A673 (cell line): ENCODE results near the gene RIN2.

Experiments used
- CTCF ChIP-seq: fragments of 300-800, 200-600 bp; sonication (generic); conservative IDR thresholded peaks from 2 replicates; pipeline ENCODE4 v1.5.1; 2017; ENCODE audit warnings: low read depth, mild to moderate bottlenecking, antibody characterized with exemption, low read length, moderate library complexity, mixed read lengths
- EZH2 ChIP-seq: fragments of 200-600 bp; sonication (generic); IDR thresholded peaks from 2 replicates; pipeline ENCODE4 v1.6.1; 2017; ENCODE audit warnings: borderline replicate concordance, low read depth, mild to moderate bottlenecking, mixed read lengths, antibody characterized with exemption, low read length; ENCODE audit not compliant: poor library complexity, severe bottlenecking

DNA sequence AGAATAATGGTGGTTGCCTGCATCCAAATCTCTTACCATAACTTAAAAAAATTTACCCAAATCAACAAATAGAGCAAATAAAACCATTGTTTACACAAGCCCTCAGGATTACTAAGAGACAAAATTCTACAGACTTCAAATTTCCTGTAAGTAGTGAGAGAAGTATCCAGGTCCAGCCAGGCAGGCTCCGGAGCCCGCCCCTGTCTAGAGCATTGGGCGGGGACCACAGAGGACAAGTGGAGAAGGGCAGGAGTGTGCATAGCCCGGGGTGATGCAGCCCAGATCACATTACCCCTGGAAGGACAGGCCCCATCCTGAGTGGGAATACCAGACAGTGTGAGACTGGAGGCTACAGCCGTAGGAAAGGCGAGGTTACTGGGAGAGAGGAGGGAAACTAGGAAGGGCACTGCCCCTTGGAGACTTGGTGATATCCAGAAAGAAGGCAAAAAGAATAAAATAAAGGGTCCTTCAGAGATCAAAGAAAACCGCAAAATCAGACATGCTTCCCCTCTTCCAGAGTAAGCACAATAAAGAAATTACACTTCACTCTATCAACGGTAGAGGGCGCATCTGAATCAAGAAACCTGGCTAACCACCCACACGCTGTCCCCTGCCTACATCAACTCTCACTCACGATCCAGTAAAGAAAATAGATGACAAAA lies 26.6 kb downstream of the RIN2 start:
- TF ChIP-seq CTCF, result peak; percentile 89
- TF ChIP-seq EZH2, result no peak
